Psoas muscle (tissue), 8 donors: ENCODE data around the gene KCNAB2. TPM values are rescaled to one million over a fixed set of nuclear protein-coding genes. Genes with fewer than 3 reads are reported as not detected.

Experiments used
- ATAC-seq, 4 donors: fragments of 200-7000 bp; cut with Tn5 transposase; one replicate each; pipeline ENCODE4 v1.9.1; 2020; ENCODE audit warnings: moderate library complexity in 3 of 4, mild to moderate bottlenecking in 2 of 4
- DNase-seq, 2 donors: peaks; one replicate each; pipeline ENCODE4 v3.0.0-alpha.2; 2020
- H3K27ac ChIP-seq: fragments of 200-600 bp; one replicate; pipeline ENCODE4 v1.8.0; 2022
- H3K27me3 ChIP-seq, 3 donors: fragments of 200-600 bp in 1 of 3; one replicate each; pipeline versions ENCODE4 v1.6.1 to v1.8.0; 2013 to 2022; ENCODE audit warnings: low read length in 2 of 3, mild to moderate bottlenecking in 2 of 3, moderate library complexity in 1 of 3; ENCODE audit not compliant: insufficient read depth in 3 of 3
- H3K36me3 ChIP-seq, 2 donors: fragments of 200-600 bp in 1 of 2; one replicate each; pipeline versions ENCODE4 v1.6.1 to v1.8.0; 2013 to 2022; ENCODE audit warnings: low read depth in 1 of 2, mild to moderate bottlenecking in 1 of 2, moderate library complexity in 1 of 2; ENCODE audit not compliant: insufficient read depth in 1 of 2
- H3K4me1 ChIP-seq: fragments of 200-600 bp; one replicate; pipeline ENCODE4 v1.8.0; 2022
- H3K4me3 ChIP-seq: fragments of 200-600 bp; one replicate; pipeline ENCODE4 v1.8.0; 2022; ENCODE audit warnings: mild to moderate bottlenecking
- H3K9me3 ChIP-seq: fragments of 200-600 bp; one replicate; pipeline ENCODE4 v1.8.0; 2022
- WGBS, 3 donors: extraction: QIAGEN DNeasy Blood & Tissue Kit; methylation state at CpG; one replicate each; pipeline versions ENCODE4 v1.1.6 to v1.1.7; 2013; 5-methylcytosine and 5-hydroxymethylcytosine counted together
- intact Hi-C, 2 donors: fragments of 100-400 bp; cut with DNase I; formaldehyde crosslinking; loops; one replicate each; pipeline versions ENCODE4 v1.11.0 to v1.14.2; 2022
- polyA plus RNA-seq, 3 donors: library from polyadenylated mRNA; stranded (reverse); fragments of 200-250 nt; gene quantifications; one replicate each; pipeline ENCODE4 v1.2.3, GENCODE V29; 2013
- total RNA-seq, 4 donors: library from RNA; stranded (reverse); fragmentation: NEBNext Ultra II Directional in 2 of 4; extraction: Animal tissue kit (Norgen Biotek cat#: 25700) in 2 of 4; gene quantifications; one replicate each; pipeline versions ENCODE4 v1.2.1 to v1.2.4, GENCODE V29; 2021 to 2023
- TF ChIP-seq, protein P1 (sequence below): fragments of 200-600 bp; IDR thresholded peaks from one replicate; pipeline ENCODE4 v1.8.0; 2022; ENCODE audit warnings: antibody characterized with exemption
- donor health status: healthy with polysubstance abuse.
- donor health status: DM: no; HTN: no; CAD: no; lungs with moderate emphysema.
- donor health status: Bipolar disorder and iron deficiency.
- donor health status: healthy.
- donor health status: DM: yes; HTN: yes; CAD: no.
- donor health status: DM: no; HTN: no; CAD: no.
- donor health status: DM: no; HTN: no; CAD: no.
- donor health status: DM: yes; HTN: yes; CAD: no.

KCNAB2 gene
- total and polyA plus RNA-seq, 7 donors: 0.86 to 8.8 (median 2.1) TPM

DNA sequence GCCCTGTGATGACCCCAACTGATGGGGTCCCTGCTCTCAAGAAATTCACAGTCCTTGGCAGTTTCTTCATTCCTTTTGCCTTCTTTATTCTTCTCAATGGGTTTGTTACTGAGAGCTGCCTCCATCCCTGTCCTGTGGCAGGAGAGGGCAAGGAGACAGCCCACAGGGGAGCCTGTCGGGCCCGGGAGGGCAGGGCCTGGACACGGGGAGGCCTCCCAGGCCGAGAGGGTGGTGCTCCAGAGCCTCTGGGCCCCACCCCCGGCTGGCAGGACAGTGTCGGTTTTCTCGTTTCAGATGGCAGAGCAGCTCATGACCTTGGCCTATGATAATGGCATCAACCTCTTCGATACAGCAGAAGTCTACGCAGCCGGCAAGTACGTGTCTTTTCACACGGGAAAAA lies 36.2 kb downstream of the KCNAB2 start:
- no peak overlapping the region for H3K27ac ChIP-seq
- H3K9me3 ChIP-seq: no peaks in the 10 kb centered on the region
- ATAC-seq (no peak), DNase-seq (no peak)
- H3K4me3 ChIP-seq: no peak overlapping the region
- no peaks in the 10 kb centered on the region for H3K4me1 ChIP-seq
- TF ChIP-seq, protein P1, sequence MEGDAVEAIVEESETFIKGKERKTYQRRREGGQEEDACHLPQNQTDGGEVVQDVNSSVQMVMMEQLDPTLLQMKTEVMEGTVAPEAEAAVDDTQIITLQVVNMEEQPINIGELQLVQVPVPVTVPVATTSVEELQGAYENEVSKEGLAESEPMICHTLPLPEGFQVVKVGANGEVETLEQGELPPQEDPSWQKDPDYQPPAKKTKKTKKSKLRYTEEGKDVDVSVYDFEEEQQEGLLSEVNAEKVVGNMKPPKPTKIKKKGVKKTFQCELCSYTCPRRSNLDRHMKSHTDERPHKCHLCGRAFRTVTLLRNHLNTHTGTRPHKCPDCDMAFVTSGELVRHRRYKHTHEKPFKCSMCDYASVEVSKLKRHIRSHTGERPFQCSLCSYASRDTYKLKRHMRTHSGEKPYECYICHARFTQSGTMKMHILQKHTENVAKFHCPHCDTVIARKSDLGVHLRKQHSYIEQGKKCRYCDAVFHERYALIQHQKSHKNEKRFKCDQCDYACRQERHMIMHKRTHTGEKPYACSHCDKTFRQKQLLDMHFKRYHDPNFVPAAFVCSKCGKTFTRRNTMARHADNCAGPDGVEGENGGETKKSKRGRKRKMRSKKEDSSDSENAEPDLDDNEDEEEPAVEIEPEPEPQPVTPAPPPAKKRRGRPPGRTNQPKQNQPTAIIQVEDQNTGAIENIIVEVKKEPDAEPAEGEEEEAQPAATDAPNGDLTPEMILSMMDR: no peak
- intact Hi-C loops: no loop called here
- 40 to 61% (median 55%) methylated on average over 12 of the region's 12 CpGs for WGBS, 3 donors
- H3K27me3 ChIP-seq: peaks cover 0 to 33% (median 11%) of the 10 kb centered on the region in 3 donors
- no peaks in the 10 kb centered on the region for H3K36me3 ChIP-seq

DNA sequence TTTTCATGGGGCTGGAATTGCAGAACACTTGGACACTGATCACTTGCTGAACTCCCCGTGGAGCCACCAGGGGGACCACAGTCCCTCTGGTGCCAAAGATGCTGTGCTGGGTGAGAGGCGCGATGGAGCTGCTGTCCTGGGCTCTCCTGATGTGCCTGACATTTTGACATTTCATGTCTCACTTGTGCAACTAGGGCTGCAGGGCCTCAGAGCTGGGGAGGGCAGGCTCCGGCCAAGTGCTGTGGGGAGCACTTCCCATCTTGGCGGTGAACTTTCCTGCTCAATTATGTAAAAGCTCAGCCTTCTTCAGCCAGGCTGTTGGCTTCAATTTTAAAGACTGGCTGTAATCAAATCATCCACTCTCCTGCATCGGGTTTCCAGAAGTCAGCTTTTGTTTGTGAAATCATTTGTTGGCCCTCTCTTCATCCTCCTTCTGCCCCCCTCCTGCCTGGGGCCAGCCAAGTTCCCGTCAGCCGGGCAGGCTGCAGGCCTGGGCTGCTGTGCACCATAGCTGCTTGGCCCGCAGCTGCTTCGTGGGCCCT lies 36.8 kb downstream of the KCNAB2 start:
- H3K4me1 ChIP-seq: no peaks in the 10 kb centered on the region

GRCh38 chr1:6083385-6083784 lies 37.7 kb downstream of the KCNAB2 start:
- H3K4me1 ChIP-seq: no peaks in the 10 kb centered on the region
- H3K36me3 ChIP-seq: no peaks in the 10 kb centered on the region
- DNase-seq (no peak), ATAC-seq (no peak)
- no peaks in the 10 kb centered on the region for H3K9me3 ChIP-seq
- H3K27me3 ChIP-seq: peaks cover 0 to 41% (median 14%) of the 10 kb centered on the region in 3 donors
- intact Hi-C loops: no loop called here
- H3K4me3 ChIP-seq: no peak overlapping the region
- 24 to 49% (median 28%) methylated on average over 16 to 18 of the region's 18 CpGs for WGBS, 3 donors
- TF ChIP-seq, protein P1: no peak
- no peak overlapping the region for H3K27ac ChIP-seq

More for the DNA sequence above, 36.8 kb downstream of the KCNAB2 start:
- Histone ChIP-seq H3K36me3 (no peaks in the 10 kb centered on the region), H3K27me3 (peaks cover 0 to 38% (median 14%) of the 10 kb centered on the region in 3 donors), H3K4me3 (no peak overlapping the region), H3K27ac (no peak overlapping the region), H3K9me3 (no peaks in the 10 kb centered on the region)
- peak in 3 of 4 donors; percentile 39 to 54 (median 50) for ATAC-seq
- intact Hi-C loops: no loop called here
- peak; percentile 50 to 72 for DNase-seq
- TF ChIP-seq, protein P1: no peak
- WGBS, 3 donors: 25 to 34% (median 25%) methylated on average over 10 of the region's 10 CpGs

DNA sequence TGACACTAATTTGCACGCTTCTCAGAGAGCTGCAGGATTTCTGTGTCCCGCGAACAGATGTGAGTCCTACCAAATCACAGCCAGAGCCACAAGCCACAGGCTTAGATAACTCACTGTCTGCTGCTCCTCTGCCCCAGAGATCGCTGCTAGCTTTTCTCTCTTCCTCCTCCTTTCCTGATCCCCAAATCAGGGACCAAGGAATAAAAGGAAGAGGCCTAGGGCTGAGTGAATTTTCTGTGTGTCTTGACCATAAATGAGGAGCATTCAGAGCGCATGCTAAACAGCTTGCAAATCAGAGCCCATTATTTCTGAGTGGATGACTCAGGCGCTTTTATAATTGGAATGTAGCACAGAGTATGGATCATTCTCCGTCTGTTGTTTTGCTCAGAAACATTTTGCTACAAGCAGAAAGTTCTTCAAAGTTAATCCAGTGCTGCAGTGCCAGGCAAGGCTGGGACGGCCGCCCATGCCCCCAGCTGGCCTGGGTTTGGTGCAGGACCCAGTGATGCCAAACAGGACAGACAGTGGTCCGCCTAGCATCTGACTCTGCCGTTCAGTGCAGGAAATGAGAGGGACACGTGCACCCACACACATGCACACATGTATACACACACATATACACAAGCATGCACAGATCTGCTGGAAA lies 38.2 kb downstream of the KCNAB2 start:
- no peak overlapping the region for H3K27ac ChIP-seq
- H3K4me1 ChIP-seq: no peaks in the 10 kb centered on the region
- TF ChIP-seq, protein P1: no peak
- ATAC-seq (no peak), DNase-seq (no peak)
- H3K36me3 ChIP-seq: no peaks in the 10 kb centered on the region
- 20 to 38% (median 29%) methylated on average over 12 of the region's 12 CpGs for WGBS, 3 donors
- intact Hi-C loops: no loop called here
- H3K9me3 ChIP-seq: no peaks in the 10 kb centered on the region
- H3K4me3 ChIP-seq: no peak overlapping the region
- peaks cover 0 to 41% (median 14%) of the 10 kb centered on the region in 3 donors for H3K27me3 ChIP-seq
